MM.1S (cell line): Measurements from ENCODE around the gene KRT13.

Experiments used
- DNase-seq: peaks from one replicate; pipeline ENCODE4 v3.0.0-alpha.2; 2015
- H2AFZ ChIP-seq: fragments of 300-600 bp; sonication (generic); 2 replicates; pipeline ENCODE4 v1.6.0; 2016; ENCODE audit warnings: antibody characterized with exemption, low read length
- H3F3A ChIP-seq: fragments of 300-600 bp; sonication (generic); 2 replicates; pipeline ENCODE4 v1.6.1; 2016; ENCODE audit warnings: mild to moderate bottlenecking, antibody characterized with exemption, low read length, moderate library complexity, mixed read lengths; ENCODE audit not compliant: insufficient read depth
- H3K27ac ChIP-seq: fragments of 300-600 bp; sonication (generic); 2 replicates; pipeline ENCODE4 v1.5.1; 2016; ENCODE audit warnings: mild to moderate bottlenecking, low read length
- H3K27me3 ChIP-seq: fragments of 300-600 bp; sonication (generic); replicated peaks from 2 replicates; pipeline ENCODE4 v1.6.0; 2016; ENCODE audit warnings: low read length; ENCODE audit not compliant: insufficient read depth
- H3K36me3 ChIP-seq: fragments of 300-600 bp; sonication (generic); replicated peaks from 2 replicates; pipeline ENCODE4 v1.6.1; 2016; ENCODE audit warnings: mild to moderate bottlenecking, low read length, mixed read lengths; ENCODE audit not compliant: insufficient read depth
- H3K4me1 ChIP-seq: fragments of 300-600 bp; sonication (generic); 2 replicates; pipeline ENCODE4 v1.6.1; 2016; ENCODE audit warnings: low read length, mixed read lengths
- H3K4me2 ChIP-seq: fragments of 300-600 bp; sonication (generic); 2 replicates; pipeline ENCODE4 v1.6.0; 2016; ENCODE audit warnings: low read depth, low read length
- H3K4me3 ChIP-seq: fragments of 300-600 bp; sonication (generic); 2 replicates; pipeline ENCODE4 v1.5.1; 2016; ENCODE audit warnings: low read length, mixed read lengths
- H3K79me2 ChIP-seq: fragments of 300-600 bp; sonication (generic); 2 replicates; pipeline ENCODE4 v1.6.1; 2016; ENCODE audit warnings: mixed run types, low read length, mixed read lengths
- H3K9ac ChIP-seq: fragments of 300-600 bp; sonication (generic); 2 replicates; pipeline ENCODE4 v1.6.1; 2016; ENCODE audit warnings: low read length, mixed read lengths
- H3K9me2 ChIP-seq: fragments of 300-600 bp; sonication (generic); replicated peaks from 2 replicates; pipeline ENCODE4 v1.6.1; 2016; ENCODE audit warnings: mild to moderate bottlenecking, low read length, mixed read lengths; ENCODE audit not compliant: insufficient read depth
- H3K9me3 ChIP-seq: fragments of 300-600 bp; sonication (generic); replicated peaks from 2 replicates; pipeline ENCODE4 v1.6.1; 2016; ENCODE audit warnings: mild to moderate bottlenecking, low read length, mixed read lengths; ENCODE audit not compliant: insufficient read depth
- H4K20me1 ChIP-seq: fragments of 300-600 bp; sonication (generic); 2 replicates; pipeline ENCODE4 v1.6.1; 2016; ENCODE audit warnings: mild to moderate bottlenecking, low read length, moderate library complexity, mixed read lengths; ENCODE audit not compliant: insufficient read depth
- EZH2 ChIP-seq: fragments of 300-600 bp; sonication (generic); optimal IDR thresholded peaks from 2 replicates; pipeline ENCODE3; 2017; ENCODE audit warnings: low read depth, mild to moderate bottlenecking, antibody characterized with exemption, low read length, mixed read lengths
- EZH2phosphoT487 ChIP-seq: fragments of 300-600 bp; sonication (generic); IDR thresholded peaks from 2 replicates; pipeline ENCODE4 v1.6.1; 2018; ENCODE audit warnings: antibody characterized with exemption, low read length
- TF ChIP-seq, protein P1 (sequence below): fragments of 300-600 bp; sonication (generic); IDR thresholded peaks from 2 replicates; pipeline ENCODE4 v1.5.1; 2016; ENCODE audit warnings: antibody characterized with exemption, low read length, mixed read lengths

The KRT13 gene

DNA sequence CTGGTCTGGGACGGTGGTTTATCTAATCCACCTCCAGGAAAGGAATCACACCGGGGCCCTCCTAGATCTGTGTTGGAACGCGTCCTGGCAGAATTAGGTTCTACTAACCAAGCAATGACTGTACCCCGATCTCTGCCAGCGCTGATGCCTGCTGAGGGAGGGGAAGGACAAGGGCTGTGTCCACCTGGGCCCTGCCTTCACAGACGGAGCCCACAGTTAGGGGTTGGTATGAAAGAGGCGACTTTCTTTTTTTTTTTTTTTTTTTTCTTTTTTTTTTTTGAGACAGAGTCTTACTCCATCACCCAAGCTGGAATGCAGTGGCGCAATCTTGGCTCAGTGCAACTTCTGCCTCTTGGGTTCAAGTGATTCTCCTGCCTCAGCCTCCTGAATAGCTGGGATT is 32.6 kb upstream of the KRT13 start:
- no peaks in the 10 kb centered on the region for H3K27me3 ChIP-seq
- no peak overlapping the region for H3K4me3 ChIP-seq
- H3K9me2 ChIP-seq = no peaks in the 10 kb centered on the region
- H3K9me3 ChIP-seq = no peaks in the 10 kb centered on the region
- no peak overlapping the region for H3K4me2 ChIP-seq
- H3K27ac ChIP-seq = no peak overlapping the region
- no peak overlapping the region for H2AFZ ChIP-seq
- no peaks in the 10 kb centered on the region for H3K36me3 ChIP-seq
- no peaks in the 10 kb centered on the region for H3K79me2 ChIP-seq
- no peak overlapping the region for H3K9ac ChIP-seq
- DNase-seq = no peak
- no peaks in the 10 kb centered on the region for H3K4me1 ChIP-seq
- H3F3A ChIP-seq = no peaks in the 10 kb centered on the region
- TF ChIP-seq EZH2phosphoT487 (no peak), EZH2 (no peak)
- TF ChIP-seq, protein P1, sequence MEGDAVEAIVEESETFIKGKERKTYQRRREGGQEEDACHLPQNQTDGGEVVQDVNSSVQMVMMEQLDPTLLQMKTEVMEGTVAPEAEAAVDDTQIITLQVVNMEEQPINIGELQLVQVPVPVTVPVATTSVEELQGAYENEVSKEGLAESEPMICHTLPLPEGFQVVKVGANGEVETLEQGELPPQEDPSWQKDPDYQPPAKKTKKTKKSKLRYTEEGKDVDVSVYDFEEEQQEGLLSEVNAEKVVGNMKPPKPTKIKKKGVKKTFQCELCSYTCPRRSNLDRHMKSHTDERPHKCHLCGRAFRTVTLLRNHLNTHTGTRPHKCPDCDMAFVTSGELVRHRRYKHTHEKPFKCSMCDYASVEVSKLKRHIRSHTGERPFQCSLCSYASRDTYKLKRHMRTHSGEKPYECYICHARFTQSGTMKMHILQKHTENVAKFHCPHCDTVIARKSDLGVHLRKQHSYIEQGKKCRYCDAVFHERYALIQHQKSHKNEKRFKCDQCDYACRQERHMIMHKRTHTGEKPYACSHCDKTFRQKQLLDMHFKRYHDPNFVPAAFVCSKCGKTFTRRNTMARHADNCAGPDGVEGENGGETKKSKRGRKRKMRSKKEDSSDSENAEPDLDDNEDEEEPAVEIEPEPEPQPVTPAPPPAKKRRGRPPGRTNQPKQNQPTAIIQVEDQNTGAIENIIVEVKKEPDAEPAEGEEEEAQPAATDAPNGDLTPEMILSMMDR = no peak
- no peaks in the 10 kb centered on the region for H4K20me1 ChIP-seq

DNA sequence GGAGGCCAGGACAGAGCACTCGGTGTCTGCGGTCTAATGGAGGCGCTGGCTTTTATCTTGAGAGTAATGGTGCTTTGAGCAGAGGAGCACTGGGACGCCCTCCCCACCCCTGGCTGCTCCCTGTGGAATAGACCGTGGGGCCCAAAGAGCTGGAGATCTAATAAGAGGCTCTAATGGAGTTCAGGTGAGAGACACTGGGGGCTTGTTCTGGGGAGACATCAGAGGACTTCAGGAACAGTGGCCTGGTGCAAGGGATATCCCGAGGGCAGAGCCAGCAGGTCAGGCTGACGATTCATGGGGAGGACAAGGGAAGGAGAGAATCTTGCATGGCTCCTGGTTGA is 32.2 kb upstream of the KRT13 start:
- H3F3A ChIP-seq = no peaks in the 10 kb centered on the region
- no peak overlapping the region for H3K27ac ChIP-seq
- H3K27me3 ChIP-seq = no peaks in the 10 kb centered on the region
- no peak overlapping the region for H3K4me2 ChIP-seq
- no peaks in the 10 kb centered on the region for H3K36me3 ChIP-seq
- no peak overlapping the region for H3K4me3 ChIP-seq
- H4K20me1 ChIP-seq = no peaks in the 10 kb centered on the region
- TF ChIP-seq EZH2phosphoT487 = no peak
- no peaks in the 10 kb centered on the region for H3K79me2 ChIP-seq
- DNase-seq = no peak
- H3K9ac ChIP-seq = no peak overlapping the region
- H3K9me3 ChIP-seq = no peaks in the 10 kb centered on the region
- H2AFZ ChIP-seq = no peak overlapping the region
- H3K4me1 ChIP-seq = no peaks in the 10 kb centered on the region
- H3K9me2 ChIP-seq = no peaks in the 10 kb centered on the region

DNA sequence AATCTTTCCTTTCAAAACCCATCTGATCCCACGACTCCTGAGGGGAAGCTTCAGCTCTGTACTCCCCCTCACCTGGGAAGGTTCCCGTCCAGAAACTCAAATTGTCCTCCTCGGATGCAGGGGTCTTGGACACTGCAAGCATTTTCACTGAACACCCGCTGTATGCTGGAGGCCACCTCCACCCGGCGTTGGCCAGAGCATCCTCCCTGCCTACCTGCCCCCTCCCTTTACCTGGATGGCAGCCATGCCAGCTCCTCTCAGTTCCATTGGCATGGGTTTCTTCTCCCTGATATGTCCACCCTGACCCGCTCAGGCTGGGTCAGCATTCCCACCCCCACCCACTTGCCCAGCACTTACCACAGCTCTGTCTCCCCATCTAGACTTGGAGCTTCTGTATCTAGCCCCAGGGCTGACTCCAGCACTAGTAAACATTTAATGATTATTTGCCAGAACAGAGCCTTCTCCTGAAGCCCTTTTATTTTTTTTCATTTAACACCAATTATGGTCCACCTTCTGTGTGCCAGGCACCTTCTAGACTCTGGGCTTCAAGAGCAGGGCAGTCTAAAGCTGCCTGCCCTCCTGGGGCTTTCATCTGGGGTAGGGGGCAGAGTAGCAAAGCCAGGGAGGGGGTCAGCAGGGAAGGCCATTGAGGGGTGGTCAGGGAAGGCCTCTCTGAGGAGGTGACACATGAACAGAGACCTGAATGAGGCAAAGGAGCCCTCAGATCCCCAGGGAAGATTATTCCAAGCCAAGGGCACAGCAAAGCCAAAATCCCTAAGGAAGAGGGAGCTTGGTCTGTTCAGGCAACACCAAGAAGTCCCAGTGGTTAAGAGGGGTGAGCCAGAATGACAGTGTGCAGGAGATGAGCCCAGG is 31.6 kb upstream of the KRT13 start:
- no peaks in the 10 kb centered on the region for H3K9me3 ChIP-seq
- H2AFZ ChIP-seq = no peak overlapping the region
- no peak overlapping the region for H3K4me2 ChIP-seq
- H3K4me1 ChIP-seq = no peaks in the 10 kb centered on the region
- H3K9ac ChIP-seq = no peak overlapping the region
- no peaks in the 10 kb centered on the region for H3K36me3 ChIP-seq
- H4K20me1 ChIP-seq = no peaks in the 10 kb centered on the region
- H3K79me2 ChIP-seq = no peaks in the 10 kb centered on the region
- no peaks in the 10 kb centered on the region for H3F3A ChIP-seq
- TF ChIP-seq EZH2phosphoT487 = no peak
- TF ChIP-seq, protein P1 = no peak
- no peak for TF ChIP-seq EZH2
- no peaks in the 10 kb centered on the region for H3K9me2 ChIP-seq
- H3K27ac ChIP-seq = no peak overlapping the region
- DNase-seq = no peak
- no peaks in the 10 kb centered on the region for H3K27me3 ChIP-seq
- no peak overlapping the region for H3K4me3 ChIP-seq
